Stimulated activated CD8-positive, alpha-beta memory T cell treated with anti-CD3 and anti-CD28 coated beads, Interleukin-4, amount 100 ng/mL, for 4 hours (primary cell): ENCODE results near the gene CER1.
"Not testable (repeated sequence)": the region's sequence is repeated elsewhere in the genome, so short reads cannot be mapped to it uniquely, and the experiment has no call there.

ENCODE experiments used
- DNase-seq, 2 donors: peaks; one replicate each; pipeline ENCODE4 v3.0.0-alpha.2; 2020; ENCODE audit warnings: low read depth in 2 of 2, low spot score in 1 of 2

Gene CER1

GRCh38 chr9:14719231-14719923 is 3.2 kb downstream of the CER1 start:
- no peak for DNase-seq

- no peak for DNase-seq
These were observed 7.4 kb downstream of the CER1 start for GRCh38 chr9:14715102-14715501.

DNA sequence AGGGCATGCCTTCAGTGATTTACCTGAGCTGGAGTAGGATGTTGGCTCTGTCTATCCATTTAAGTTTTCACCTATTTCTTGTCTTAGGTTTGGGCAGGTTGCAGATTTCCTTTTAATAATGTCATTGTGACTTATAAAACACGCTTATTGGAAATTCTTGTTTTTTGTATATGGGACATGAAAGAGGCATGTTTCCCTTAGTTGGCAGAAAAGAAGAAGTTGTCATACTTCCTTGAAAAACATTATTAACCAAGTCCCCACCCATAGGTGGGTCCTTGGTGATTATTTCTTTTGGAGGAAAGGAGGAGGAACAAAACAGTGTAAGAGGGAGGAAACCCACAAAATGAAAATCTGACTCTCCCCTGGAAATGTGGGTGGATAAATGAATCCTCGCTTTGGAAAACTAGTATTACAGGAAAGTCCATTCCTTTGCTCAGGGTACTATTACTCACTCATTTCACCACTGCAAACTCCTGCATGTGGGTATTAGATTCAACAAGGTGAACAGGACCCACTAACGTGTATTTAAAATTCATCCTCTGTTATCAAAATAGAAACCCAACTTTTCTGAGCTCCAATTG is 9.3 kb downstream of the CER1 start:
- no peak for DNase-seq

GRCh38 chr9:14710804-14711203 is 11.7 kb downstream of the CER1 start:
- no peak for DNase-seq

DNA sequence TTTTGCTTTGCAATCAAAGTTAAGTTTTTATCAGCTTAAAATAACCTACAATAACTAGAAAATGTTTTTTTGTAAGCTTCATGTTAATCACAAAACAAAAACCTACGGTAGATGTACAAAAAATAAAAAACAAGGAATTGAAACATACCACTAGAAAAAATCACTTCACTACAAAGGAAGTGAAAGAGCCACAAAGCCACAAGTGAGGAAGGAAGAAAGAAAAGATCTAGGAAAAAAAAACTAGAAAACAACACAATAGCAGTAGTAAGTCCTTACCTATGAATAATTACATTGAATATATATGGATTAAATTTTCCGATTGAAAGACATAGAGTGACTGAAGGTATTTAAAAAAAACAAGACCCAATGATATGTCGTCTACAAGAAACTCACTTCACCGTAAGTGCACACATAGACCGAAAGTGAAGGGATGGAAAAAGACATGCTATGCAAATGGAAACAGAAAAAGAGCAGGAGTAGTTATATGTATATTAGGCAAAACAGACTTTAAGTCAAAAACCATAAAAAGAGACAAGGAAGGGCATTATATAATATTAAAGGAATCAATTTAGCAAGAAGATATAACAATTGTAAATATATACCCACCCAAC is 15.9 kb downstream of the CER1 start:
- no peak for DNase-seq

DNA sequence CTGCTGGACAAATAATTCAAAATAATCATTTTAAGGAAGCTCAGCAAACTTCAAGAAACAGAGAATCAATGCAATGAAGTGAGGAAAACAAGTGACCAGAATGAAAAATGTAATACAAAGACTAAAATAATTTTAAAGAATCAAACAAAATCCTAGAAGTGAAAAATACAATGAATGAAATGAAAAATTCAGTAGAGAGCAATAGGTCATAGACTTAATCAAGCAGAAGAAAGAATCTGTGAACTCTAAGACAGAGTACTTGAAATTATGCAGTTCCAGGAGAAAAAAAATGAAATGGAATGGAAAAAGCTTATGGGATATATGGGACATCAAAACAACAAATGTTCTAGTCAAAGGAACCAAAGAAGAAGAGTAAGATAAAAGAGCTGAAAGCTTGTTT is 17.5 kb downstream of the CER1 start:
- no peak for DNase-seq

DNA sequence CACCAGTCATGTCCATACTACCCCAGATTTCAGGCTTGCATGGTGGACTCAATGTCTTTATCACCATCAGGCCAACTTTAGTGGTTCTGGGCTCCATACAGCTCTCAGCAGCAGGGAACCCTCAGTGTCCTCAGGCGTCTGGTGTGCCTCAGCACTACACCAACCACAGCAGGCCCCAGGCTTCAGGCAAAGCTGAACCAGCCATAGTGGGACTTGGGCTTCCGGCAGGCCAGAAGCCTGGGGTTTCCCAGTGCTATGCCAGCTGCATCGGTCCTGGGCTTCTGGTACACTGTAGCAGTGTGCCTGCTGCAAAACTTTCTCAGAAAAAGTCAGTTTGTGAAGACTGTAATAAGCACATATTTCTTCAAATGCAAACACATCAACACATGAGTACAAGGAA is 18.3 kb downstream of the CER1 start:
- DNase-seq = no peak

- no peak for DNase-seq
These were observed 20.3 kb downstream of the CER1 start for GRCh38 chr9:14702200-14702720.

DNA sequence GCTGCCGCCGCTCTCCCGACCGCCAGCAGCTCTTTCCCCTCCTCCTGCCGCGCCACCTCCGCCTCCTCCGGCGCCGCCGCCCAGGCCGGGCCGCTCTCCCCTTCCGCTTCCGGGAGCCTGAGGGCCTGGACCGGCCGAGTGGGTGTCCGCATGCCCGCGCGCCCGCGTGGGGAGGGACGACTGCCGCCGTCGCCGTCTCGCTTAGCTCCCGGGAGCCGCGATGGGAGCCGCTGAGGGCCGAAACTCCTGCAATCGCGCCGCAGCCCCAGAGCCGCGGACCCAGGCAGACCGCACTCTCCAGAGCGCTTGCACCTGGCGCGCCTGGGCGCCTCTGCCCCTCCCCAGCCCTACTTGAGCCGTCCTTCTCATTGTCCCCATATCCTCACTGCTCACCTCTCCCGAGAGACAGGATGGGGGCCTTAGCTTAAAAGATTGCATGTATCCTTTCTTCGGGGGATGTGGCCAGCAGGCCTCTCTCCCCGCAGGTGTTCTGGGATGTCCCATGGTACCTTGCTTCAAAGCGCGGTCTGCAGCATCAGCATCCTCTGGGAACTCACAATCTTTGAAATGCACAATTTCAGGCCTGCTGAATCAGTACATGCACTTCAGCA is 29.2 kb downstream of the CER1 start, which contains the start of gene ZDHHC21:
ZDHHC21 (minus strand) TSS at position 182 of the 611 bp plus-strand sequence. CDS start 19,092 bp downstream, outside the sequence.
- peak; percentile 4 to 38 for DNase-seq

- peak in 1 of 2 donors; percentile 11 for DNase-seq
These were observed 29.9 kb downstream of the CER1 start for GRCh38 chr9:14692470-14693250.

DNA sequence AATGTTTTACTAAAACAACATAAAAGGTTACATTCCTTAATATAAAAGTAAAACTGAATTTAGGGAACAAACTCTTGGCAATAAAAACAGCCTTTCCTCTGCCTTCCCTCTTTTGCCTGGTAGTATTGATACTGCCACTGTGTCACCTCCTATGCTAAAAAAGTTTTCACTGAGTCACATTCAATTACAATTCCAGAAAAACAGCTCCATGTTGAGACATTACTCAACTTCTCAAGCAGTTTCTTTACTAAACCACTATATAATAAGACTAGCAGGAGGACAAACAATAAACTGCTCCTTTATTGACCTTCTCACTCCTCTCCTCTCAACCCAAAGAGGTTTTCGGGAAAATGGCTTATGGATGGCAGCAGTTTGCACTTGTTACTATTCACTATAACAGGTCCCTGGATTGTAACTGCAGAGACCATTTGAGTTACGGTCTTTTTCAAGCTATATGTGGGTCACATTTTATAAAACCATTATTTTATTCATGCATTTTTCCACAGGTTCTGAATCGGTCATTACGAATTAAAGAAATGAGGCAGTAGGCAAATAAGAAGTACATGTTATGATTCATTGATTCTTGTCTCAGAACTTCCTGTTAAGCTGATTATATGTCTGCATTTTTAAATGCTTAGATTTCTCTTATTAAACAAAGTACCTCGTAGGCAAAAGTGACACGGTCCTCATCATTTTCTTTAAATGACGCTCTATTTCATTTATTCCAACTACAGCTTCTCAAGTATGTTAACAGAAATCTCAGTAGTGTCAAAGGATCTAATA is 31.4 kb downstream of the CER1 start:
- DNase-seq = no peak

DNA sequence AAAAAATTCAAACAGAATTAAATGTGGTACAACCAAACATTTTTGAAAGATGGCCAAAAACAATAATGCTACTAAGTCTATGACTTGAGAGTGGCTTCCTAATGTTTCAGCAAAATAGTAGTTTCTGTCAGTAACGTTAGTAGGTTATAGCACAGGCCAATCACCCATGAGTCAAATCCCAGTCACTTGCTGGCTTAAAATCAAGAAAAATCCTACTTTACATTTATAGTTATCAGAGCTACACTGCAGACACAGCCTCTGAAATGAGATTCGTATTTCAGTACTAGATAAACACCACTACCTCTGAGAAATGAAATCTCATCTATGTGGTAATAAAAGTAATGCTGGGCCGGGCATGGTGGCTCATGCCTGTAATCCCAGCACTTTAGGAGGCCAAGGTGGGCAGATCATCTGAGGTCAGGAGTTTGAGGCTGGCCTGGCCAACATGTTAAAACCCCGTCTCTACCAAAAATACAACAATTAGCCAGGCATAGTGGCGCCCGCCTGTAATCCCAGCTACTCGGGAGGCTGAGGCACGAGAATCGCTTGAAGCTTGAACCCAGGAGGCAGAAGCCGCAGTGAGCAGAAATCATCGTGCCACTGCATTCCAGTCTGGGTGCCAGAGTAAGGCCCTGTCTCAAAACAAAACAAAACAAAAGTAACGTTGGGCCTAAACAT is 35.4 kb downstream of the CER1 start:
- no peak for DNase-seq

DNA sequence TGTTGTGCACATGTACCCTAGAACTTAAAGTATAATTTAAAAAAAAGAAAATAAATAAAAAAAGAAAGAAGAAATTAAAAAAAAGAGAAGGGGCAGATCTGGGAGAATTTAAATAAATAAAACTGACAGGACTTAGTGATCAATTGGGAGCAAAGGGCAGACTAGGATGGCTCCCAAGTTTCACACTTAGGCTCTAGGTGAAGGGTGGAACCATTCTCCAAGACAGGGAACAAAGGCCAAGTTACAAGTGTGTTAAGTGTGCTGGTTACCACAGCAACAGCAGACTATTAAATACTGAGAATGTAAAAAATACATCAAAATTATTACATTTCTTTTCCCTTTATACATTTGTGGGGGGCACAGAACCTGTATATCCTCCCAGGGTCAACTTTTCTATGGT is 36.4 kb downstream of the CER1 start:
- DNase-seq = no peak

GRCh38 chr9:14682616-14683015 is 39.9 kb downstream of the CER1 start:
- DNase-seq = not testable (repeated sequence)

GRCh38 chr9:14678776-14679175 is 43.8 kb downstream of the CER1 start:
- no peak for DNase-seq

GRCh38 chr9:14677872-14678271 is 44.7 kb downstream of the CER1 start:
- DNase-seq = no peak

- DNase-seq = no peak
These were observed 45.1 kb downstream of the CER1 start for GRCh38 chr9:14677396-14677795.

DNA sequence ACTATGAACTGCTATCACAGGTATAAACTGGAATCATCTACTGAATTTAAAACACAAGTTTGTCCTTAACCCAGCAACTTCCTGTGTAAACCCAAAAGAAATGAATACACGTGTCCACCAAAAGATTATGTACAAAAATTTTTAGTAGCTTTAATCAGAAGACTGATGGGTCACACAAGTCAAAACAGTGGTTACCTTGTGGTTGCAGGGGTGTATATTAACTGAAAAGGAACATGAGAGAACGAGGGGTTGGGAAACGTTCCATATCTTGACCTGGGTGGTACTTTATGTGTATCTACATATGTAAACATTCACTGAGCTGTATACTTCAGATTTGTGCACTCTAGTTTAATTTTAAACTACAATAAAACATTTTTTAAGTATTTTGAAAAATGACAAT is 47.9 kb downstream of the CER1 start:
- no peak for DNase-seq

DNA sequence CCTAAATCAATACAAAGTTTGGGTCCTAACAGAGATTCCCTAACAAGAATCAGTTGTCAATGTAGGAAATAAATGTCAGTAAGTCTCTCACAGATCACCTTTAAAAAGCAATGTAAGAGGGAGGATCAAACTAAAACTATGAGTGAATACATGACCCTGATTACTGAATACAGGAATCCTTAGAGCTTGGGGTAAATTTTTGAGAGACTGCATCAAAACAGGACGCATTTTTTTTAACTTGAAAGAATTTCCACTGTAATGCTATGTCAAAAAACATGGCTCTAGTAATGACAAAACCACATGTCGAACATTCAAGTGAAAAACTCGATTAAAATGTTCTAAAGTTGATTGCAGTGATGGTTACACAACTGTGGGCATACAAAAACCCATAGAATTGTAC is 51.2 kb downstream of the CER1 start:
- no peak for DNase-seq

- DNase-seq = no peak
These were observed 51.8 kb downstream of the CER1 start for GRCh38 chr9:14670718-14671117.
